NCI-H2081 (cell line): ENCODE data around the gene CHAF1B.

ENCODE experiments used
- DNase-seq, 2 experiments: peaks; one replicate each; lab custom pipeline; 2025; lab: John Stamatoyannopoulos, UW

The CHAF1B gene

GRCh38 chr21:36428761-36429432, 43.7 kb downstream of the CHAF1B start:
- no peak for DNase-seq

- no peak for DNase-seq
Observed at GRCh38 chr21:36429947-36430546, 44.9 kb downstream of the CHAF1B start.

GRCh38 chr21:36430841-36431240, 45.6 kb downstream of the CHAF1B start:
- no peak for DNase-seq

GRCh38 chr21:36431252-36431651, 46.1 kb downstream of the CHAF1B start:
- no peak for DNase-seq

GRCh38 chr21:36433059-36433709, 48.0 kb downstream of the CHAF1B start:
- no peak for DNase-seq

- no peak for DNase-seq
Observed at GRCh38 chr21:36434144-36434543, 49.0 kb downstream of the CHAF1B start.

- DNase-seq, result no peak
Observed at GRCh38 chr21:36436829-36437744, 51.9 kb downstream of the CHAF1B start.

- DNase-seq, result no peak
Observed at GRCh38 chr21:36437745-36438128, 52.5 kb downstream of the CHAF1B start.

GRCh38 chr21:36441715-36442114, 56.5 kb downstream of the CHAF1B start:
- DNase-seq, result no peak

- DNase-seq, result no peak
Observed at GRCh38 chr21:36446301-36446700, 61.1 kb downstream of the CHAF1B start.

- no peak for DNase-seq
Observed at GRCh38 chr21:36450511-36450910, 65.3 kb downstream of the CHAF1B start.

- DNase-seq, result no peak
Observed at GRCh38 chr21:36451506-36451905, 66.3 kb downstream of the CHAF1B start.

GRCh38 chr21:36452281-36452825, 67.2 kb downstream of the CHAF1B start:
- DNase-seq, result no peak

- peak; percentile 67 to 88 for DNase-seq
Observed at GRCh38 chr21:36454093-36454531, 68.9 kb downstream of the CHAF1B start.

GRCh38 chr21:36454706-36455105, 69.5 kb downstream of the CHAF1B start:
- peak in 1 of 2 experiments; percentile 9 for DNase-seq

- DNase-seq, result peak in 1 of 2 experiments; percentile 5
Observed at GRCh38 chr21:36456729-36457414, 71.7 kb downstream of the CHAF1B start.

GRCh38 chr21:36459098-36459497, 73.9 kb downstream of the CHAF1B start:
- DNase-seq, result no peak

GRCh38 chr21:36460866-36461265, 75.7 kb downstream of the CHAF1B start:
- no peak for DNase-seq

GRCh38 chr21:36461277-36461917, 76.2 kb downstream of the CHAF1B start:
- DNase-seq, result no peak

GRCh38 chr21:36461918-36462486, 76.8 kb downstream of the CHAF1B start:
- DNase-seq, result no peak
